ENCODE measurements around the gene SLC7A8.
"Not testable (repeated sequence)": the region's sequence is repeated elsewhere in the genome, so short reads cannot be mapped to it uniquely, and the experiment has no call there.

Gene SLC7A8

GRCh38 chr14:23112359-23113178, 70.9 kb downstream of the SLC7A8 start:
- DNase-seq: no peak

- DNase-seq: no peak
Observed at GRCh38 chr14:23110579-23111365, 72.7 kb downstream of the SLC7A8 start.

- no peak for DNase-seq
Observed at GRCh38 chr14:23109769-23110168, 73.7 kb downstream of the SLC7A8 start.

- DNase-seq: not testable (repeated sequence)
Observed at GRCh38 chr14:23108169-23108568, 75.3 kb downstream of the SLC7A8 start.

GRCh38 chr14:23107620-23108019, 75.8 kb downstream of the SLC7A8 start:
- not testable (repeated sequence) for DNase-seq

- no peak for DNase-seq
Observed at GRCh38 chr14:23106747-23107045, 76.8 kb downstream of the SLC7A8 start.

GRCh38 chr14:23105348-23105824, 78.1 kb downstream of the SLC7A8 start:
- no peak for DNase-seq

GRCh38 chr14:23104591-23105347, 78.7 kb downstream of the SLC7A8 start, which contains the start of gene CIROP:
CIROP (minus strand) TSS chr14:23104989; CDS start chr14:23104920, 69 bp downstream.
- no peak for DNase-seq

GRCh38 chr14:23104070-23104590, 79.3 kb downstream of the SLC7A8 start:
- no peak for DNase-seq

- no peak for DNase-seq
Observed at GRCh38 chr14:23103581-23103980, 79.9 kb downstream of the SLC7A8 start.

GRCh38 chr14:23102801-23103200, 80.7 kb downstream of the SLC7A8 start:
- no peak for DNase-seq

GRCh38 chr14:23101986-23102625, 81.4 kb downstream of the SLC7A8 start:
- no peak for DNase-seq

GRCh38 chr14:23101213-23101970, 82.1 kb downstream of the SLC7A8 start:
- DNase-seq: no peak

GRCh38 chr14:23099212-23099861, 84.1 kb downstream of the SLC7A8 start:
- no peak for DNase-seq

- no peak for DNase-seq
Observed at GRCh38 chr14:23097786-23098185, 85.7 kb downstream of the SLC7A8 start.

GRCh38 chr14:23095196-23096108, 88.0 kb downstream of the SLC7A8 start, which contains the start of gene C14orf119:
C14orf119 (plus strand) TSS chr14:23095505; CDS start chr14:23097659, 2,154 bp downstream.
- DNase-seq: peak; percentile 100

GRCh38 chr14:23094666-23095195, 88.7 kb downstream of the SLC7A8 start, which contains the start of gene ACIN1:
ACIN1 (minus strand) TSS chr14:23095136; CDS start chr14:23095112, 24 bp downstream.
- peak; percentile 78 for DNase-seq

- DNase-seq: no peak
Observed at GRCh38 chr14:23093991-23094665, 89.3 kb downstream of the SLC7A8 start.

- DNase-seq: no peak
Observed at GRCh38 chr14:23093526-23093925, 89.9 kb downstream of the SLC7A8 start.
